ENCODE results near the gene RTCA. TPM values are rescaled to one million over a fixed set of nuclear protein-coding genes. Genes with fewer than 3 reads are reported as not detected.
"Not testable (repeated sequence)": the region's sequence is repeated elsewhere in the genome, so short reads cannot be mapped to it uniquely, and the experiment has no call there.

The RTCA gene
- total and polyA plus RNA-seq, 11 donors: 21.3 to 54.6 (median 36.3) TPM

DNA sequence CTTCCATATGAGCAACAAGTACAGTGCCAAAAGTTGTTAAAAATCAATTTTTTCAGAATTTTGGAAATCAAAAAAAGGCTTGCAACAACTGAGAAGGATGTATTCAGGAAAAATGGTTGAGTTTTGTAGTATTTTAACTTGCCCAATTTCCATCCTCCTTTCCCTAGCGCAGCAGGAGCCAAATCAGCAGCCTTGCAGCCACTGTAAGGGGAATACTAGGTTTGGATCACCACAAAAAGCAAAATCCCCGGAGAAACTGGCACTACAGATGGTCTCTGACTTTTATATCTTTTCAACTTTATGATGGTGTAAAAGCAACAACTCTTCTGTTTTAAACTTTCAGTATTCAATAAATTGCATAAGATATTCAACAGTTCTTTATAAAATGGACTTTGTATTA, 34.3 kb upstream of the RTCA start:
- no peak for ATAC-seq
- 95 to 99% (median 98%) methylated on average over 2 of the region's 2 CpGs for WGBS, 4 donors
- intact Hi-C loops (cut with DNase I): no loop called here

DNA sequence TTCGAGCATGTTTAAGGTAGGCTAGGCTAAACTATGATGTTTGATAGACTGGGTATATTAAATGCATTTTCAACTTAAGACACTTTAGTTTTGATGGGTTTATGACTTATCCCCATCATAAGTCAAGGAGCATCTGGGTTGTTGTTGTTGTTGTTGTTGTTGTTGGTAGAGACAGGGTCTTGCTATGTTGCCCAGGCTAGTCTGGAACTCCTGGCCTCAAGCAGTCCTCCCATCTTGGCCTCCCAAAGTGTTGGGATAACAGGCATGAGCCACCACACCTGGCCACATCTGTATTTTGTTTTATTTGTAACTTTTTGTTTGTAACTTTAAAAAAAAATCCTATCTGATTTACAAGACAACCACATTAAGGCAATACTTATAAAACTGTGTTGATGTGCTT, 33.9 kb upstream of the RTCA start:
- peaks cover 0 to 84% (median 73%) of the 10 kb centered on the region in 9 donors for H3K36me3 ChIP-seq
- H3K27me3 ChIP-seq: no peaks in the 10 kb centered on the region
- H3K9me3 ChIP-seq: no peaks in the 10 kb centered on the region
- H3K4me3 ChIP-seq: no peak overlapping the region
- no peak overlapping the region for H3K27ac ChIP-seq
- peaks cover 0 to 4% (median 0%) of the 10 kb centered on the region in 12 donors for H3K4me1 ChIP-seq
- TF ChIP-seq, protein P1, sequence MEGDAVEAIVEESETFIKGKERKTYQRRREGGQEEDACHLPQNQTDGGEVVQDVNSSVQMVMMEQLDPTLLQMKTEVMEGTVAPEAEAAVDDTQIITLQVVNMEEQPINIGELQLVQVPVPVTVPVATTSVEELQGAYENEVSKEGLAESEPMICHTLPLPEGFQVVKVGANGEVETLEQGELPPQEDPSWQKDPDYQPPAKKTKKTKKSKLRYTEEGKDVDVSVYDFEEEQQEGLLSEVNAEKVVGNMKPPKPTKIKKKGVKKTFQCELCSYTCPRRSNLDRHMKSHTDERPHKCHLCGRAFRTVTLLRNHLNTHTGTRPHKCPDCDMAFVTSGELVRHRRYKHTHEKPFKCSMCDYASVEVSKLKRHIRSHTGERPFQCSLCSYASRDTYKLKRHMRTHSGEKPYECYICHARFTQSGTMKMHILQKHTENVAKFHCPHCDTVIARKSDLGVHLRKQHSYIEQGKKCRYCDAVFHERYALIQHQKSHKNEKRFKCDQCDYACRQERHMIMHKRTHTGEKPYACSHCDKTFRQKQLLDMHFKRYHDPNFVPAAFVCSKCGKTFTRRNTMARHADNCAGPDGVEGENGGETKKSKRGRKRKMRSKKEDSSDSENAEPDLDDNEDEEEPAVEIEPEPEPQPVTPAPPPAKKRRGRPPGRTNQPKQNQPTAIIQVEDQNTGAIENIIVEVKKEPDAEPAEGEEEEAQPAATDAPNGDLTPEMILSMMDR (IDR thresholded peaks at IDR 0.05): no peak
- TF ChIP-seq POLR2A (IDR thresholded peaks at IDR 0.05): no peak
- intact Hi-C loops (cut with DNase I): no loop called here
- DNase-seq: no peak
- no peak for ATAC-seq
- 95 to 100% (median 99%) methylated on average over 1 of the region's 1 CpG for WGBS, 4 donors

More for the DNA sequence above, 34.3 kb upstream of the RTCA start:
- TF ChIP-seq POLR2A (IDR thresholded peaks at IDR 0.05): no peak
- TF ChIP-seq, protein P1 (IDR thresholded peaks at IDR 0.05): no peak
- no peak overlapping the region for H3K4me3 ChIP-seq
- no peak for DNase-seq
- no peak overlapping the region for H3K27ac ChIP-seq
- H3K36me3 ChIP-seq: peaks cover 0 to 83% (median 78%) of the 10 kb centered on the region in 9 donors
- H3K4me1 ChIP-seq: peaks cover 0 to 4% (median 0%) of the 10 kb centered on the region in 12 donors
- H3K9me3 ChIP-seq: no peaks in the 10 kb centered on the region
- H3K27me3 ChIP-seq: no peaks in the 10 kb centered on the region

DNA sequence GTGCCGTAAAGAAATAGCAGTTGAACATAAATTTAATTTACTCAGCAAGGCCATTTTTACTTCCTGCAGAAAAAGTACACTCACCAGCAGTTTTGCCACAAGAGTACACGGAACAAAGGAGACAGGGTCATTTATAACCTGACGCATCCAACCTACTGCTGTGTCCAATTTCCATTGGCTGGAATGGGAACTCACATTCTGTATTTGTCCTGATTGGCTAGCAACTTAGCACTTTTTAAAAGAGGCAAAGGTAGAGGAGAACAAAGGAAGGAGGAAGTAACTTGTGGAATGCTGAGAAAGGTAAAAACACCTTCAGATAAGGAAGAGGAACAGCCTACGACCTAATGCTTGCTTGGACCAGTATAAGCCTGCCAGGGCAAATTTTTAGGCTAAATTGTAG, 32.5 kb upstream of the RTCA start:
- ATAC-seq; H3K4me1 ChIP-seq; intact Hi-C loops (cut with DNase I); DNase-seq; H3K27me3 ChIP-seq; H3K4me3 ChIP-seq; H3K27ac ChIP-seq; H3K9me3 ChIP-seq: not testable (repeated sequence)
- WGBS, 4 donors: 92 to 94% (median 93%) methylated on average over 4 of the region's 4 CpGs
- peaks cover 0 to 84% (median 62%) of the 10 kb centered on the region in 9 donors for H3K36me3 ChIP-seq

DNA sequence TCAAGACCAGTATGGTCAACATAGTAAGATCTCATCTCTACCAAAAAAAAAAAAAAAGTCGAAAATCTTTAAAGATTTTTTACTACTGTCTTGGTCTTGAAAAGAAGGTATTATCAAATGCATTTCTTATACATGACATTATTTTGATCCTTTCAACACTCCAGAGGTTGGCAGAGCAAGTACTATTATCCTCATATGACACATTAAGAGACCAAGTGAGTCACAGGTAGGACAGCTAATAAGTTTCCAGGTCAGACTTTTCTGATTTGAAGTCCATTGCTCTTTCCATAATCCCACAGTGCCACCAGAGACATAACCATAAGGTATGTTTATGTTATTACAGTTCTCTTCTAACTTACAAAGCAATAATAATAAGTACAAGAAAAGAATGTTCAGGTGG, 31.6 kb upstream of the RTCA start:
- TF ChIP-seq, protein P1 (IDR thresholded peaks at IDR 0.05): no peak
- TF ChIP-seq POLR2A (IDR thresholded peaks at IDR 0.05): no peak
- H3K9me3 ChIP-seq: no peaks in the 10 kb centered on the region
- H3K27me3 ChIP-seq: no peaks in the 10 kb centered on the region
- DNase-seq (no peak), ATAC-seq (no peak)
- H3K4me1 ChIP-seq: peaks cover 0 to 4% (median 0%) of the 10 kb centered on the region in 12 donors
- intact Hi-C loops (cut with DNase I): no loop called here
- peaks cover 0 to 85% (median 64%) of the 10 kb centered on the region in 9 donors for H3K36me3 ChIP-seq
- H3K27ac ChIP-seq: no peak overlapping the region
- WGBS, 4 donors: 83 to 100% (median 95%) methylated on average over 1 of the region's 1 CpG
- H3K4me3 ChIP-seq: no peak overlapping the region

DNA sequence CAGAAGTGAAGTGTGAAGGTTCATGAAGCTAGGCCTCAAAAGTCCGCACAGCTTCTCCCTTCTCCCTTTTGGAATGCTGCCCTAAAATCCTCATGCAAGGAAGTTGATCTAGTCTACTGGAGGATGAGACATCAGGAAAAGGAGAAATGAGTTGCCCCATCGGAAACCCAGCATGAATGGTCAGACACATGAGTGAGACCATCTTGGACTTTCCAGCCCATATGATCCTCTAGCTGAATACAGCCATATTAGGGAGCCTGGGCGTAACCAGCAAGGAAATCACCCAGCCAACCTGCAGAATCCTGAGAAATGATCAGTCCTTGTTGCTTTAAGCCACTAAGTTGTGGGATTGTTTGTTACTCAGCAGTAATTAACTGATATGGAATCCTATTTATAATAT, 28.9 kb upstream of the RTCA start:
- Histone ChIP-seq H3K4me3 (no peak overlapping the region), H3K27me3 (no peaks in the 10 kb centered on the region), H3K9me3 (no peaks in the 10 kb centered on the region), H3K36me3 (peaks cover 0 to 70% (median 47%) of the 10 kb centered on the region in 9 donors), H3K27ac (no peak overlapping the region), H3K4me1 (peaks cover 0 to 10% (median 0%) of the 10 kb centered on the region in 12 donors)
- TF ChIP-seq, protein P1 (IDR thresholded peaks at IDR 0.05): no peak
- TF ChIP-seq POLR2A (IDR thresholded peaks at IDR 0.05): no peak
- intact Hi-C loops (cut with DNase I): no loop called here
- WGBS, 4 donors: 90 to 98% (median 97%) methylated on average over 3 of the region's 3 CpGs
- ATAC-seq: no peak
- DNase-seq: no peak

Measured in heart left ventricle (tissue), 16 donors.